DOHH2 (cell line): ENCODE measurements around the gene POGZ.

Source experiments
- H3F3A ChIP-seq: fragments of 200-600 bp; sonication (generic), shearing (Covaris generic); 2 replicates; pipeline ENCODE4 v1.6.0; 2016; ENCODE audit warnings: antibody characterized with exemption, mild to moderate bottlenecking; ENCODE audit not compliant: control insufficient read depth, insufficient read depth
- H3K27ac ChIP-seq: fragments of 200-600 bp; sonication (generic); 2 replicates; pipeline ENCODE4 v1.5.1; 2014; ENCODE audit warnings: low read depth, mild to moderate bottlenecking, low read length, moderate library complexity
- H3K27me3 ChIP-seq: fragments of 200-600 bp; sonication (generic); 2 replicates; pipeline ENCODE4 v1.6.1; 2014; ENCODE audit warnings: mild to moderate bottlenecking, low read length, mixed read lengths; ENCODE audit not compliant: control insufficient read depth
- H3K36me3 ChIP-seq: fragments of 200-600 bp; sonication (generic); 2 replicates; pipeline ENCODE4 v1.6.1; 2014; ENCODE audit warnings: mild to moderate bottlenecking, low read length, moderate library complexity, mixed read lengths; ENCODE audit not compliant: control insufficient read depth
- H3K4me1 ChIP-seq: fragments of 200-600 bp; sonication (generic); 2 replicates; pipeline ENCODE4 v1.6.1; 2014; ENCODE audit warnings: mild to moderate bottlenecking, low read length, mixed read lengths; ENCODE audit not compliant: control insufficient read depth
- H3K4me2 ChIP-seq: fragments of 200-600 bp; sonication (generic); 2 replicates; pipeline ENCODE4 v1.6.0; 2014; ENCODE audit warnings: mild to moderate bottlenecking, low read length, moderate library complexity
- H3K4me3 ChIP-seq: fragments of 200-600 bp; sonication (generic); 2 replicates; pipeline ENCODE4 v1.5.1; 2014; ENCODE audit warnings: mild to moderate bottlenecking, low read length, mixed read lengths
- H3K79me2 ChIP-seq: fragments of 200-600 bp; sonication (generic); 2 replicates; pipeline ENCODE4 v1.6.1; 2014; ENCODE audit warnings: mild to moderate bottlenecking, low read length, mixed read lengths; ENCODE audit not compliant: control insufficient read depth
- H3K9me2 ChIP-seq: fragments of 200-600 bp; sonication (generic); replicated peaks from 2 replicates; pipeline ENCODE4 v1.6.1; 2014; ENCODE audit warnings: mild to moderate bottlenecking, low read length, mixed read lengths; ENCODE audit not compliant: control insufficient read depth
- H3K9me3 ChIP-seq: fragments of 200-600 bp; sonication (generic); 2 replicates; pipeline ENCODE4 v1.6.1; 2014; ENCODE audit warnings: antibody characterized with exemption, low read length, mixed read lengths; ENCODE audit not compliant: control insufficient read depth, insufficient read depth
- H4K20me1 ChIP-seq: fragments of 200-600 bp; sonication (generic); 2 replicates; pipeline ENCODE4 v1.6.0; 2014; ENCODE audit warnings: low read depth, mild to moderate bottlenecking, antibody characterized with exemption, low read length, moderate library complexity; ENCODE audit not compliant: control insufficient read depth, insufficient read depth
- EZH2phosphoT487 ChIP-seq: fragments of 200-600 bp; sonication (generic); IDR thresholded peaks from 2 replicates; pipeline ENCODE4 v1.6.1; 2017; ENCODE audit warnings: borderline replicate concordance, mild to moderate bottlenecking, antibody characterized with exemption, low read length, moderate library complexity, mixed read lengths
- TF ChIP-seq, protein P1 (sequence below): fragments of 200-600 bp; sonication (generic); IDR thresholded peaks from one replicate; pipeline ENCODE4 v1.5.1; 2014; ENCODE audit warnings: antibody characterized with exemption, mild to moderate bottlenecking, low read depth, low read length; ENCODE audit not compliant: poor library complexity, severe bottlenecking

POGZ gene

DNA sequence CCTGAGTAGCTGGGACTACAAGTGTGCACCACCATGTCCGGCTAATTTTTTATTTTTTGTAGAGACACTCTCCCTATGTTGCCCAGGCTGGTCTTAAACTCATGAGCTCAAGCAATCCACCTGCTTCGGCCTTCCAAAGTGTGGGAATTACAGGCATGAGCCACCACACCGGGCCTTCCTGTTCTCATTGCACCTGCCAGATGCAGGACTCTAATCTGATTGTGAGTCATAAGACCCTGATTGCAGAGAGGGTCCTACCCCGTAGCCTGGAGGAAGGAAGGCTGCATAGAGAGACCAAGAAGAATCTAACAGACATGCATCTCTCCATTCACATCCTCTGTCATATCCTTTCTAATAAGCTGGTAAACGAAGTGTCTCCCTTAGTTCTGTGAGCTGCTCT lies 32.3 kb upstream of the POGZ start:
- H3K27ac ChIP-seq = no peak overlapping the region
- no peak overlapping the region for H3K4me3 ChIP-seq
- 0 out of 2 replicates have a peak, but pooled peaks cover 5% of the 10 kb centered on the region for H3K27me3 ChIP-seq
- no peaks in the 10 kb centered on the region for H3F3A ChIP-seq
- TF ChIP-seq, protein P1, sequence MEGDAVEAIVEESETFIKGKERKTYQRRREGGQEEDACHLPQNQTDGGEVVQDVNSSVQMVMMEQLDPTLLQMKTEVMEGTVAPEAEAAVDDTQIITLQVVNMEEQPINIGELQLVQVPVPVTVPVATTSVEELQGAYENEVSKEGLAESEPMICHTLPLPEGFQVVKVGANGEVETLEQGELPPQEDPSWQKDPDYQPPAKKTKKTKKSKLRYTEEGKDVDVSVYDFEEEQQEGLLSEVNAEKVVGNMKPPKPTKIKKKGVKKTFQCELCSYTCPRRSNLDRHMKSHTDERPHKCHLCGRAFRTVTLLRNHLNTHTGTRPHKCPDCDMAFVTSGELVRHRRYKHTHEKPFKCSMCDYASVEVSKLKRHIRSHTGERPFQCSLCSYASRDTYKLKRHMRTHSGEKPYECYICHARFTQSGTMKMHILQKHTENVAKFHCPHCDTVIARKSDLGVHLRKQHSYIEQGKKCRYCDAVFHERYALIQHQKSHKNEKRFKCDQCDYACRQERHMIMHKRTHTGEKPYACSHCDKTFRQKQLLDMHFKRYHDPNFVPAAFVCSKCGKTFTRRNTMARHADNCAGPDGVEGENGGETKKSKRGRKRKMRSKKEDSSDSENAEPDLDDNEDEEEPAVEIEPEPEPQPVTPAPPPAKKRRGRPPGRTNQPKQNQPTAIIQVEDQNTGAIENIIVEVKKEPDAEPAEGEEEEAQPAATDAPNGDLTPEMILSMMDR = no peak
- TF ChIP-seq EZH2phosphoT487 = no peak
- H3K36me3 ChIP-seq = no peaks in the 10 kb centered on the region
- no peaks in the 10 kb centered on the region for H3K79me2 ChIP-seq
- no peaks in the 10 kb centered on the region for H3K9me3 ChIP-seq
- no peaks in the 10 kb centered on the region for H3K9me2 ChIP-seq
- H3K4me2 ChIP-seq = no peak overlapping the region
- H3K4me1 ChIP-seq = peaks cover 5% of the 10 kb centered on the region
- H4K20me1 ChIP-seq = no peaks in the 10 kb centered on the region

DNA sequence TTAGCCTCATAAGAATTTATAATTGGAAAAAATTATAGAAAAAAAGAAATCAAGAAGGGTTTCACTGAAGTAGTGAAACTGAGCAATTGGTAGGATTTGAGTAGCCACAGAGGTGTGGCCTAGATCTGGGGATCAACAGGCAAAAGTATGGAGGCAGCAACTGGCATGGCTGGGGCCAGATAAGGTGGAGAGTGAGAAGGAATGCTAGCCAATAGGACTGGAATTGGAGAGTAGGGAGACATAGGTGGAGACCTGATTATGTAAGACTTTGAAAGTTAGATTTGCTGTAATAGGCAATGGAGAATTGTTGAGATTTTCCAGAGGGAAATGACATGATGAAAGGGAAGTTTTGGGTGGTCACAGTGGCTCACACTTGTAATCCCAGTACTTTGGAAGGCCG lies 27.3 kb upstream of the POGZ start:
- Histone ChIP-seq H4K20me1 (no peaks in the 10 kb centered on the region), H3K4me2 (no peak overlapping the region), H3K4me1 (peaks cover 5% of the 10 kb centered on the region)

DNA sequence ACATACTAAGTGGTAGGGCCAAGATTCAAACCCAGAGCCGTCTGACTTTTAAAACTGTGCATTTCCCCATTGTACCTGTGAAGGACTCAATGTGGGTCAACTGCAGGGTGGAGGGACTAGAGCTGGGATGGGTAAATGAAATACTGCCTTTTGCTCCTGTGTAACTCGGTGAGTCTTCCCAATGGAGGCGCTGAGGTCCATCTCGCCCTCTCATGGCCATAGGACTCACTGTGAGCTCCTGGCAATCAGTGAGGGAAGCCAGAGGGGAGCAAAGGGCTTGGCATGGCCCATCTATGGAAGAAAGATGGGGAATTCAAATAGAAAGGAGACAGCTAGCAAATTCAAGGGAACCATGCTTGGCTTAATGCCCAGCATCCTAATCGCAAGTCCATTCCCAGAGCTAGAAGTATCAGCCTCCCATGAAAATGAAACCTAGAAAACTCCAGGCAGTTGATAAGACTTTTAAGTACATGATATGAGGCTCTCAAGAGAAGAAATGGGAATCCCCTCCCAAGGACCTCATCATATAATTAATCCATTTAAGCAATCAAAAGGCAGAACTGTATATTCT lies 26.5 kb upstream of the POGZ start:
- H3K27me3 ChIP-seq = 0 out of 2 replicates have a peak, but pooled peaks cover 3% of the 10 kb centered on the region
- H3K27ac ChIP-seq = no peak overlapping the region
- H3F3A ChIP-seq = no peaks in the 10 kb centered on the region
- no peak overlapping the region for H3K4me3 ChIP-seq
- H3K4me1 ChIP-seq = peaks cover 5% of the 10 kb centered on the region
- TF ChIP-seq, protein P1 = no peak
- no peak for TF ChIP-seq EZH2phosphoT487
- H3K9me2 ChIP-seq = no peaks in the 10 kb centered on the region
- H3K36me3 ChIP-seq = no peaks in the 10 kb centered on the region
- H4K20me1 ChIP-seq = no peaks in the 10 kb centered on the region
- H3K9me3 ChIP-seq = peaks cover 7% of the 10 kb centered on the region
- no peak overlapping the region for H3K4me2 ChIP-seq
- H3K79me2 ChIP-seq = no peaks in the 10 kb centered on the region

More for the DNA sequence above, 27.3 kb upstream of the POGZ start:
- H3F3A ChIP-seq = no peaks in the 10 kb centered on the region
- H3K27me3 ChIP-seq = 0 out of 2 replicates have a peak, but pooled peaks cover 3% of the 10 kb centered on the region
- H3K9me3 ChIP-seq = peaks cover 7% of the 10 kb centered on the region
- no peak overlapping the region for H3K27ac ChIP-seq
- no peaks in the 10 kb centered on the region for H3K79me2 ChIP-seq
- H3K4me3 ChIP-seq = no peak overlapping the region
- H3K9me2 ChIP-seq = no peaks in the 10 kb centered on the region
- H3K36me3 ChIP-seq = no peaks in the 10 kb centered on the region
- no peak for TF ChIP-seq EZH2phosphoT487
- TF ChIP-seq, protein P1 = no peak
